GM23338 (cell line): Measurements from ENCODE around the gene GJC1. TPM values are rescaled to one million over a fixed set of nuclear protein-coding genes. Genes with fewer than 3 reads are reported as not detected.
A peak's percentile ranks its signal among the peaks of the same experiment; 100 is the strongest.

Experiments
- ATAC-seq: fragments of 200-7000 bp; cut with Tn5 transposase; 3 replicates; pipeline ENCODE4 v1.9.1; 2020
- DNase-seq: peaks from one replicate; pipeline ENCODE4 v3.0.0-alpha.2; 2015; ENCODE audit warnings: low spot score
- H2AFZ ChIP-seq: fragments of 200-600 bp; sonication (generic); 2 replicates; pipeline ENCODE4 v1.8.0; 2016; ENCODE audit warnings: antibody characterized with exemption, mild to moderate bottlenecking, moderate library complexity
- H3F3A ChIP-seq: fragments of 200-600 bp; sonication (generic); replicated peaks from 2 replicates; pipeline ENCODE4 v1.8.0; 2017; ENCODE audit warnings: antibody characterized with exemption, mixed run types, low read depth
- H3K27ac ChIP-seq: fragments of 200-600 bp; sonication (generic); 2 replicates; pipeline ENCODE4 v1.6.1; 2016; ENCODE audit warnings: low read depth
- H3K27me3 ChIP-seq: fragments of 200-600 bp; sonication (generic); 2 replicates; pipeline ENCODE4 v1.8.0; 2016; ENCODE audit warnings: mild to moderate bottlenecking, mixed run types, moderate library complexity; ENCODE audit not compliant: insufficient read depth
- H3K36me3 ChIP-seq: fragments of 200-600 bp; sonication (generic); 2 replicates; pipeline ENCODE4 v1.8.0; 2016; ENCODE audit warnings: mild to moderate bottlenecking; ENCODE audit not compliant: insufficient read depth
- H3K4me1 ChIP-seq: fragments of 200-600 bp; sonication (generic); 2 replicates; pipeline ENCODE4 v1.8.0; 2016; ENCODE audit warnings: mild to moderate bottlenecking, moderate library complexity; ENCODE audit not compliant: insufficient read depth
- H3K4me2 ChIP-seq: fragments of 200-600 bp; sonication (generic); 2 replicates; pipeline ENCODE4 v1.7.1; 2017; ENCODE audit warnings: mixed run types
- H3K4me3 ChIP-seq: fragments of 200-600 bp; sonication (generic); 2 replicates; pipeline ENCODE4 v1.6.1; 2016; ENCODE audit warnings: mixed run types
- H3K79me2 ChIP-seq: fragments of 200-600 bp; sonication (generic); replicated peaks from 2 replicates; pipeline ENCODE4 v1.8.0; 2017; ENCODE audit warnings: mild to moderate bottlenecking; ENCODE audit not compliant: insufficient read depth
- H3K9me2 ChIP-seq: fragments of 200-600 bp; sonication (generic); 2 replicates; pipeline ENCODE4 v1.8.0; 2017; ENCODE audit not compliant: insufficient read depth
- H4K20me1 ChIP-seq: fragments of 200-600 bp; sonication (generic); replicated peaks from 2 replicates; pipeline ENCODE4 v1.8.0; 2017; ENCODE audit warnings: mild to moderate bottlenecking; ENCODE audit not compliant: insufficient read depth
- H3K27ac Mint-ChIP-seq: 2 replicates; pipeline ENCODE4 v1.8.0; 2020; ENCODE audit warnings: inconsistent platforms, mild to moderate bottlenecking, moderate library complexity, mixed read lengths
- H3K27me3 Mint-ChIP-seq: 3 replicates; pipeline ENCODE4 v1.8.0; 2022; ENCODE audit warnings: low read depth, mild to moderate bottlenecking, moderate library complexity, mixed read lengths, inconsistent platforms; ENCODE audit not compliant: insufficient read depth, poor library complexity
- H3K36me3 Mint-ChIP-seq: 3 replicates; pipeline ENCODE4 v1.8.0; 2021; ENCODE audit warnings: low read depth, mild to moderate bottlenecking, inconsistent platforms, moderate library complexity, mixed read lengths
- H3K4me1 Mint-ChIP-seq: 3 replicates; pipeline ENCODE4 v1.8.0; 2020; ENCODE audit warnings: mild to moderate bottlenecking, inconsistent platforms, mixed read lengths
- H3K4me3 Mint-ChIP-seq: 3 replicates; pipeline ENCODE4 v1.8.0; 2021; ENCODE audit warnings: moderate library complexity, mild to moderate bottlenecking, inconsistent platforms, mixed read lengths
- H3K9me3 Mint-ChIP-seq: 3 replicates; pipeline ENCODE4 v1.8.0; 2020; ENCODE audit warnings: moderate library complexity, mild to moderate bottlenecking, inconsistent platforms, mixed read lengths
- EZH2 ChIP-seq: fragments of 200-600 bp; sonication (generic); IDR thresholded peaks from one replicate; pipeline ENCODE4 v1.8.0; 2017; ENCODE audit warnings: antibody characterized with exemption, mild to moderate bottlenecking, low read depth; ENCODE audit not compliant: unreplicated experiment
- EZH2phosphoT487 ChIP-seq: fragments of 200-600 bp; sonication (generic); IDR thresholded peaks from one replicate; pipeline ENCODE4 v1.8.1; 2018; ENCODE audit warnings: antibody characterized with exemption; ENCODE audit not compliant: unreplicated experiment
- JUNB ChIP-seq: IDR thresholded peaks from one replicate; pipeline ENCODE4 v1.6.1; 2016; ENCODE audit warnings: antibody characterized with exemption; ENCODE audit not compliant: unreplicated experiment
- NANOG ChIP-seq: IDR thresholded peaks from 2 replicates; pipeline ENCODE4 v1.6.1; 2016; ENCODE audit warnings: antibody characterized with exemption, borderline replicate concordance
- STAT1 ChIP-seq: IDR thresholded peaks from one replicate; pipeline ENCODE4 v1.6.1; 2016; ENCODE audit warnings: antibody characterized with exemption; ENCODE audit not compliant: unreplicated experiment
- ZNF331 ChIP-seq: fragments of 250-450 bp; sonication (Bioruptor Pico); IDR thresholded peaks from 2 replicates; pipeline ENCODE4 v1.5.0; 2020; ENCODE audit warnings: low read depth, mild to moderate bottlenecking, moderate library complexity
- polyA plus RNA-seq: library from polyadenylated mRNA; unstranded; fragments of >200 nt; fragmentation: Nextera tagmentation; extraction: Ambion mirVana; gene quantifications from 2 replicates; pipeline ENCODE4 v1.2.1, GENCODE V29; 2016
- total RNA-seq: library from RNA; depleted of rRNA; stranded (reverse); fragments of >200 nt; shearing (Covaris generic); gene quantifications from 2 replicates; pipeline ENCODE4 v1.2.3, GENCODE V29; 2014
- TF ChIP-seq, protein P1 (sequence below): IDR thresholded peaks from one replicate; pipeline ENCODE4 v1.6.1; 2018; ENCODE audit warnings: antibody characterized with exemption; ENCODE audit not compliant: unreplicated experiment
- TF ChIP-seq, protein P2 (sequence below), 2 experiments: fragments of 200-600 bp in 1 of 2; sonication (generic) in 1 of 2; conservative IDR thresholded peaks; 2 replicates each; pipeline versions ENCODE4 v1.5.1 to v1.6.1; 2016 to 2017; ENCODE audit warnings: antibody characterized with exemption in 2 of 2, low read depth in 2 of 2, mild to moderate bottlenecking in 2 of 2, moderate library complexity in 1 of 2

GJC1 gene
- total and polyA plus RNA-seq, 2 experiments from 2014 or later: 34.7 to 99.2 TPM

DNA sequence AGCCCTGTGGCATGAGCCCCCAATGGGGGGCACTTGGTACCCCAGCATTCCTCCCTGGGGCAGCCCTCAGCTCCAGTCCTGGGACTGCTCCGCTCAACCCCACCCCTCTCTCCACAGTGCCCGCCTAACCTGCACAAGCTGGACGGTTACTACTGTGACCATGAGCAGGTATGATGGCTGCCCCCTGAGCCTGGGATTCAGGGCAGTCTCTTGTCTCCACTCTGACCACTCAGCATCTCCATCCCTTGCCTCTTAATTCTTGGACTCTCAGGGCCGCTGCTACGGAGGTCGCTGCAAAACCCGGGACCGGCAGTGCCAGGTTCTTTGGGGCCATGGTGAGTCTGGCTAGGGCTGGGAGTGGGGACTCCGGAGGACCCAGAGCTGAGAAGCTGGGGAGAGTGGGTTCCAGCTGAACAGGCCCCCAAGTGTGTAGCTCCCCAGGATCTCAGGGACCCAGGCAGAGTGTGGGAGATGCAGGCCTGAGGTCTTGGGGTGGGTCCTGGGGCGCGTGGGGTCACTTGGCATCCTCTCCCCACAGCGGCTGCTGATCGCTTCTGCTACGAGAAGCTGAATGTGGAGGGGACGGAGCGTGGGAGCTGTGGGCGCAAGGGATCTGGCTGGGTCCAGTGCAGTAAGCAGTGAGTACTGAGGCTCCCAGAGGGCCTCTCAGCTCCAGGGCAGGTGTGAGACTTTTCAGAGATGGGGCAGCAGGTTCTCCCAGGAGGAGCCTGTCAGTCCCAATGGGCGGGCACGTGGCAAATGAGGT, 53.3 kb downstream of the GJC1 start:
- ATAC-seq: no peak
- no peaks in the 10 kb centered on the region for H3K79me2 ChIP-seq
- H3K4me2 ChIP-seq: peak overlapping the region; percentile 87; the same call in 1 of the 2 replicates
- peaks cover 14% of the 10 kb centered on the region for H3K4me1 ChIP-seq
- H3K27me3 Mint-ChIP-seq: peaks cover 38% of the 10 kb centered on the region
- TF ChIP-seq EZH2phosphoT487 (no peak), JUNB (no peak), EZH2 (no peak), NANOG (no peak)
- TF ChIP-seq, protein P1, sequence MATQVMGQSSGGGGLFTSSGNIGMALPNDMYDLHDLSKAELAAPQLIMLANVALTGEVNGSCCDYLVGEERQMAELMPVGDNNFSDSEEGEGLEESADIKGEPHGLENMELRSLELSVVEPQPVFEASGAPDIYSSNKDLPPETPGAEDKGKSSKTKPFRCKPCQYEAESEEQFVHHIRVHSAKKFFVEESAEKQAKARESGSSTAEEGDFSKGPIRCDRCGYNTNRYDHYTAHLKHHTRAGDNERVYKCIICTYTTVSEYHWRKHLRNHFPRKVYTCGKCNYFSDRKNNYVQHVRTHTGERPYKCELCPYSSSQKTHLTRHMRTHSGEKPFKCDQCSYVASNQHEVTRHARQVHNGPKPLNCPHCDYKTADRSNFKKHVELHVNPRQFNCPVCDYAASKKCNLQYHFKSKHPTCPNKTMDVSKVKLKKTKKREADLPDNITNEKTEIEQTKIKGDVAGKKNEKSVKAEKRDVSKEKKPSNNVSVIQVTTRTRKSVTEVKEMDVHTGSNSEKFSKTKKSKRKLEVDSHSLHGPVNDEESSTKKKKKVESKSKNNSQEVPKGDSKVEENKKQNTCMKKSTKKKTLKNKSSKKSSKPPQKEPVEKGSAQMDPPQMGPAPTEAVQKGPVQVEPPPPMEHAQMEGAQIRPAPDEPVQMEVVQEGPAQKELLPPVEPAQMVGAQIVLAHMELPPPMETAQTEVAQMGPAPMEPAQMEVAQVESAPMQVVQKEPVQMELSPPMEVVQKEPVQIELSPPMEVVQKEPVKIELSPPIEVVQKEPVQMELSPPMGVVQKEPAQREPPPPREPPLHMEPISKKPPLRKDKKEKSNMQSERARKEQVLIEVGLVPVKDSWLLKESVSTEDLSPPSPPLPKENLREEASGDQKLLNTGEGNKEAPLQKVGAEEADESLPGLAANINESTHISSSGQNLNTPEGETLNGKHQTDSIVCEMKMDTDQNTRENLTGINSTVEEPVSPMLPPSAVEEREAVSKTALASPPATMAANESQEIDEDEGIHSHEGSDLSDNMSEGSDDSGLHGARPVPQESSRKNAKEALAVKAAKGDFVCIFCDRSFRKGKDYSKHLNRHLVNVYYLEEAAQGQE: no peak
- H3K4me1 Mint-ChIP-seq: peaks cover 20% of the 10 kb centered on the region
- no peaks in the 10 kb centered on the region for H3K9me2 ChIP-seq
- H3K9me3 Mint-ChIP-seq: no peaks in the 10 kb centered on the region
- H3K4me3 ChIP-seq: peak overlapping the region; percentile 92; the same call in 1 of the 2 replicates
- H3K36me3 Mint-ChIP-seq: no peaks in the 10 kb centered on the region
- DNase-seq: no peak
- no peaks in the 10 kb centered on the region for H3F3A ChIP-seq
- no peak overlapping the region for H3K27ac ChIP-seq
- H4K20me1 ChIP-seq: 0 out of 2 replicates have a peak, but pooled peaks cover 5% of the 10 kb centered on the region
- peak overlapping the region; percentile 81; the same call in 1 of the 3 replicates for H3K4me3 Mint-ChIP-seq
- H2AFZ ChIP-seq: no peak overlapping the region
- peaks cover 12% of the 10 kb centered on the region for H3K27me3 ChIP-seq
- no peaks in the 10 kb centered on the region for H3K36me3 ChIP-seq
- no peak overlapping the region for H3K27ac Mint-ChIP-seq

DNA sequence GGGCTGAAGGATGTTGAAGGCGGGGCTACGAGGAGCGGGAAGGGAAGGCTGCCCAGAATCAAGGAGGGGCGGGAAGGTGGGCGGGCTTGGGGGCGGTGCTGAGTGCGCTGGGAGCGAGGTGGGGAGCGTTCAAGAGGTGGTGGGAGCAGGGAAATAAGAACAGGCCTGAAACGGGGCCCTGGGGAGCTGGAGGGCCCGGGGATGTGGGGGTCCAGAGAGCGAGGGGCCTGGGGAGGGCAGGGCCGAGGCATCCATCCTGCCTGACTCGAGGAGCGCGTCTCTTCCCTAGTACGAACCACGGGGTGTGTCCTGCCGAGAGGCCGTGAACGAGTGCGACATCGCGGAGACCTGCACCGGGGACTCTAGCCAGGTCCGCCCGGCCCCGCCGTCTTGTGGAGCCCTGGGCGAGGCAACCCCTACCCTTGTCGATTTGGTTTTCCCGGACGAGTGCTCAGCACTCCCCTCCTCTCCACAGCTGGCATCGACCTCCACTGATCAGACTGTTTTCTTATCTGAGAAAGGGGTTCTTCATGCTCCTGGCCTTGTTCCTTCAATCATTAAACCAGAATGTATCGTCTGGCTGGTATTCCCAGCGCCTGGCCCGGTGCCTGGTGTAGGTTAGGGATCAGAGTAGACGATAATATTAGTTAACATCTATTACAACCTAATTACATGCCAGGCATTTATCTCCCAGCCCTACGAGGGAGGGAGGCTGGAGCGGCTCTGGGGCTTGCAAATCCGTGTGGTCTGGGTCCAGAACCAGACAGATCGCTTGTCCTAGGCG, 54.1 kb downstream of the GJC1 start:
- H3K4me2 ChIP-seq: peak overlapping the region; percentile 87
- H3K4me1 Mint-ChIP-seq: peaks cover 15% of the 10 kb centered on the region
- peak; percentile 24 for ATAC-seq
- peaks cover 40% of the 10 kb centered on the region for H3K27me3 Mint-ChIP-seq
- DNase-seq: no peak
- no peaks in the 10 kb centered on the region for H3F3A ChIP-seq
- peaks cover 12% of the 10 kb centered on the region for H3K27me3 ChIP-seq
- peak overlapping the region; percentile 90; the same call in 1 of the 2 replicates for H2AFZ ChIP-seq
- no peaks in the 10 kb centered on the region for H3K36me3 ChIP-seq
- peak overlapping the region; percentile 81 for H3K4me3 Mint-ChIP-seq
- H3K4me3 ChIP-seq: peak overlapping the region; percentile 92
- no peaks in the 10 kb centered on the region for H3K9me2 ChIP-seq
- H3K79me2 ChIP-seq: no peaks in the 10 kb centered on the region
- no peak overlapping the region for H3K27ac Mint-ChIP-seq
- H3K4me1 ChIP-seq: peaks cover 6% of the 10 kb centered on the region; the same call in 1 of the 2 replicates
- no peak overlapping the region for H3K27ac ChIP-seq
- H3K9me3 Mint-ChIP-seq: no peaks in the 10 kb centered on the region
- H3K36me3 Mint-ChIP-seq: no peaks in the 10 kb centered on the region
- H4K20me1 ChIP-seq: 0 out of 2 replicates have a peak, but pooled peaks cover 5% of the 10 kb centered on the region
- TF ChIP-seq, protein P2, sequence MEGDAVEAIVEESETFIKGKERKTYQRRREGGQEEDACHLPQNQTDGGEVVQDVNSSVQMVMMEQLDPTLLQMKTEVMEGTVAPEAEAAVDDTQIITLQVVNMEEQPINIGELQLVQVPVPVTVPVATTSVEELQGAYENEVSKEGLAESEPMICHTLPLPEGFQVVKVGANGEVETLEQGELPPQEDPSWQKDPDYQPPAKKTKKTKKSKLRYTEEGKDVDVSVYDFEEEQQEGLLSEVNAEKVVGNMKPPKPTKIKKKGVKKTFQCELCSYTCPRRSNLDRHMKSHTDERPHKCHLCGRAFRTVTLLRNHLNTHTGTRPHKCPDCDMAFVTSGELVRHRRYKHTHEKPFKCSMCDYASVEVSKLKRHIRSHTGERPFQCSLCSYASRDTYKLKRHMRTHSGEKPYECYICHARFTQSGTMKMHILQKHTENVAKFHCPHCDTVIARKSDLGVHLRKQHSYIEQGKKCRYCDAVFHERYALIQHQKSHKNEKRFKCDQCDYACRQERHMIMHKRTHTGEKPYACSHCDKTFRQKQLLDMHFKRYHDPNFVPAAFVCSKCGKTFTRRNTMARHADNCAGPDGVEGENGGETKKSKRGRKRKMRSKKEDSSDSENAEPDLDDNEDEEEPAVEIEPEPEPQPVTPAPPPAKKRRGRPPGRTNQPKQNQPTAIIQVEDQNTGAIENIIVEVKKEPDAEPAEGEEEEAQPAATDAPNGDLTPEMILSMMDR (conservative IDR thresholded peaks at IDR 0.05; ENCODE audit: low read depth in 2 of 2): no peak
- TF ChIP-seq EZH2 (no peak), STAT1 (no peak), ZNF331 (CRISPR knock-in tag) (no peak)
